GM21619 (cell line): ENCODE results near the gene BBOF1.
A peak's percentile ranks its signal among the peaks of the same experiment; 100 is the strongest.
"Not testable (repeated sequence)": the region's sequence is repeated elsewhere in the genome, so short reads cannot be mapped to it uniquely, and the experiment has no call there.

Experiments used
- ATAC-seq: cut with Tn5 transposase; IDR thresholded peaks from one replicate; pipeline ENCODE4 v1.9.1; 2021; ENCODE audit not compliant: unreplicated experiment

The BBOF1 gene

GRCh38 chr14:74018586-74019407 lies at the start of gene BBOF1, which contains the start of gene ENTPD5:
TSS of gene BBOF1 (plus strand) at chr14:74019349. CDS start at chr14:74019479, 130 bp downstream.
TSS of gene ENTPD5 (minus strand) at chr14:74019288. CDS start at chr14:73988102, 31,186 bp downstream.
- peak; percentile 73 for ATAC-seq

GRCh38 chr14:73973497-73973896 lies 45.7 kb upstream of the BBOF1 start:
- no peak for ATAC-seq

- ATAC-seq, result no peak
Measured at GRCh38 chr14:73976125-73976524, 43.0 kb upstream of the BBOF1 start.

GRCh38 chr14:73977896-73978295 lies 41.3 kb upstream of the BBOF1 start:
- ATAC-seq, result no peak

GRCh38 chr14:73988065-73988464 lies 31.1 kb upstream of the BBOF1 start:
- ATAC-seq, result no peak

GRCh38 chr14:73988656-73989055 lies 30.5 kb upstream of the BBOF1 start:
- ATAC-seq, result not testable (repeated sequence)

- ATAC-seq, result no peak
Measured at GRCh38 chr14:73991092-73991491, 28.1 kb upstream of the BBOF1 start.

GRCh38 chr14:73994926-73995325 lies 24.2 kb upstream of the BBOF1 start:
- ATAC-seq, result not testable (repeated sequence)

- no peak for ATAC-seq
Measured at GRCh38 chr14:73995977-73996378, 23.2 kb upstream of the BBOF1 start.

GRCh38 chr14:73996731-73997107 lies 22.4 kb upstream of the BBOF1 start:
- no peak for ATAC-seq

- ATAC-seq, result no peak
Measured at GRCh38 chr14:73997108-73997943, 21.8 kb upstream of the BBOF1 start.

- ATAC-seq, result no peak
Measured at GRCh38 chr14:73997944-73998447, 21.2 kb upstream of the BBOF1 start.

GRCh38 chr14:73998726-73999125 lies 20.4 kb upstream of the BBOF1 start:
- no peak for ATAC-seq

GRCh38 chr14:74005664-74006063 lies 13.5 kb upstream of the BBOF1 start:
- not testable (repeated sequence) for ATAC-seq

GRCh38 chr14:74008843-74009499 lies 10.2 kb upstream of the BBOF1 start:
- no peak for ATAC-seq

- ATAC-seq, result no peak
Measured at GRCh38 chr14:74014299-74014698, 4.8 kb upstream of the BBOF1 start.

- no peak for ATAC-seq
Measured at GRCh38 chr14:74015176-74015575, 4.0 kb upstream of the BBOF1 start.

- ATAC-seq, result no peak
Measured at GRCh38 chr14:74015963-74016362, 3.2 kb upstream of the BBOF1 start.

GRCh38 chr14:74018174-74018585 lies 969 bp upstream of the BBOF1 start:
- peak; percentile 15 for ATAC-seq

- no peak for ATAC-seq
Measured at GRCh38 chr14:74019408-74020137, 424 bp downstream of the BBOF1 start.
